DOHH2 (cell line): ENCODE results near the gene MYLK3.

ENCODE experiments used
- H3F3A ChIP-seq: fragments of 200-600 bp; sonication (generic), shearing (Covaris generic); 2 replicates; pipeline ENCODE4 v1.6.0; 2016; ENCODE audit warnings: antibody characterized with exemption, mild to moderate bottlenecking; ENCODE audit not compliant: control insufficient read depth, insufficient read depth
- H3K27ac ChIP-seq: fragments of 200-600 bp; sonication (generic); 2 replicates; pipeline ENCODE4 v1.5.1; 2014; ENCODE audit warnings: low read depth, mild to moderate bottlenecking, low read length, moderate library complexity
- H3K27me3 ChIP-seq: fragments of 200-600 bp; sonication (generic); 2 replicates; pipeline ENCODE4 v1.6.1; 2014; ENCODE audit warnings: mild to moderate bottlenecking, low read length, mixed read lengths; ENCODE audit not compliant: control insufficient read depth
- H3K36me3 ChIP-seq: fragments of 200-600 bp; sonication (generic); 2 replicates; pipeline ENCODE4 v1.6.1; 2014; ENCODE audit warnings: mild to moderate bottlenecking, low read length, moderate library complexity, mixed read lengths; ENCODE audit not compliant: control insufficient read depth
- H3K4me1 ChIP-seq: fragments of 200-600 bp; sonication (generic); 2 replicates; pipeline ENCODE4 v1.6.1; 2014; ENCODE audit warnings: mild to moderate bottlenecking, low read length, mixed read lengths; ENCODE audit not compliant: control insufficient read depth
- H3K4me2 ChIP-seq: fragments of 200-600 bp; sonication (generic); 2 replicates; pipeline ENCODE4 v1.6.0; 2014; ENCODE audit warnings: mild to moderate bottlenecking, low read length, moderate library complexity
- H3K4me3 ChIP-seq: fragments of 200-600 bp; sonication (generic); 2 replicates; pipeline ENCODE4 v1.5.1; 2014; ENCODE audit warnings: mild to moderate bottlenecking, low read length, mixed read lengths
- H3K79me2 ChIP-seq: fragments of 200-600 bp; sonication (generic); 2 replicates; pipeline ENCODE4 v1.6.1; 2014; ENCODE audit warnings: mild to moderate bottlenecking, low read length, mixed read lengths; ENCODE audit not compliant: control insufficient read depth
- H3K9me2 ChIP-seq: fragments of 200-600 bp; sonication (generic); replicated peaks from 2 replicates; pipeline ENCODE4 v1.6.1; 2014; ENCODE audit warnings: mild to moderate bottlenecking, low read length, mixed read lengths; ENCODE audit not compliant: control insufficient read depth
- H3K9me3 ChIP-seq: fragments of 200-600 bp; sonication (generic); 2 replicates; pipeline ENCODE4 v1.6.1; 2014; ENCODE audit warnings: antibody characterized with exemption, low read length, mixed read lengths; ENCODE audit not compliant: control insufficient read depth, insufficient read depth
- H4K20me1 ChIP-seq: fragments of 200-600 bp; sonication (generic); 2 replicates; pipeline ENCODE4 v1.6.0; 2014; ENCODE audit warnings: low read depth, mild to moderate bottlenecking, antibody characterized with exemption, low read length, moderate library complexity; ENCODE audit not compliant: control insufficient read depth, insufficient read depth
- CTCF ChIP-seq: fragments of 200-600 bp; sonication (generic); IDR thresholded peaks from one replicate; pipeline ENCODE4 v1.5.1; 2014; ENCODE audit warnings: antibody characterized with exemption, mild to moderate bottlenecking, low read depth, low read length; ENCODE audit not compliant: poor library complexity, severe bottlenecking
- EZH2phosphoT487 ChIP-seq: fragments of 200-600 bp; sonication (generic); IDR thresholded peaks from 2 replicates; pipeline ENCODE4 v1.6.1; 2017; ENCODE audit warnings: borderline replicate concordance, mild to moderate bottlenecking, antibody characterized with exemption, low read length, moderate library complexity, mixed read lengths

The MYLK3 gene

GRCh38 chr16:46793841-46794240 lies 45.7 kb upstream of the MYLK3 start:
- Histone ChIP-seq H3K9me3 (peaks cover 13% of the 10 kb centered on the region; the same call in 1 of the 2 replicates), H3K27me3 (no peaks in the 10 kb centered on the region), H3K9me2 (no peaks in the 10 kb centered on the region), H3K27ac (no peak overlapping the region), H3F3A (peaks cover 41% of the 10 kb centered on the region), H3K4me3 (no peak overlapping the region), H3K4me1 (peaks cover 42% of the 10 kb centered on the region), H3K79me2 (peaks cover 39% of the 10 kb centered on the region), H3K4me2 (no peak overlapping the region), H3K36me3 (peaks cover 43% of the 10 kb centered on the region), H4K20me1 (no peaks in the 10 kb centered on the region)
- TF ChIP-seq EZH2phosphoT487 (no peak), CTCF (no peak)

GRCh38 chr16:46790599-46791270 lies 42.6 kb upstream of the MYLK3 start:
- H3K36me3 ChIP-seq = peaks cover 23% of the 10 kb centered on the region
- TF ChIP-seq EZH2phosphoT487 (no peak), CTCF (no peak)
- H3K4me3 ChIP-seq = peak overlapping the region; percentile 87
- peaks cover 70% of the 10 kb centered on the region for H3K4me1 ChIP-seq
- no peaks in the 10 kb centered on the region for H3K27me3 ChIP-seq
- no peaks in the 10 kb centered on the region for H3K9me2 ChIP-seq
- H4K20me1 ChIP-seq = no peaks in the 10 kb centered on the region
- peak overlapping the region; percentile 98 for H3K27ac ChIP-seq
- peaks cover 36% of the 10 kb centered on the region for H3K79me2 ChIP-seq
- H3K9me3 ChIP-seq = peaks cover 10% of the 10 kb centered on the region; the same call in 1 of the 2 replicates
- peak overlapping the region; percentile 99 for H3K4me2 ChIP-seq
- H3F3A ChIP-seq = peaks cover 60% of the 10 kb centered on the region

- no peaks in the 10 kb centered on the region for H4K20me1 ChIP-seq
- peaks cover 28% of the 10 kb centered on the region for H3K79me2 ChIP-seq
- peaks cover 13% of the 10 kb centered on the region for H3K36me3 ChIP-seq
- H3K27ac ChIP-seq = peak overlapping the region; percentile 98
- peak overlapping the region; percentile 99 for H3K4me2 ChIP-seq
- TF ChIP-seq EZH2phosphoT487 (no peak), CTCF (no peak)
- H3K4me1 ChIP-seq = peaks cover 78% of the 10 kb centered on the region
- no peaks in the 10 kb centered on the region for H3K9me2 ChIP-seq
- H3K4me3 ChIP-seq = peak overlapping the region; percentile 87
- peaks cover 4% of the 10 kb centered on the region; the same call in 1 of the 2 replicates for H3K9me3 ChIP-seq
- H3K27me3 ChIP-seq = no peaks in the 10 kb centered on the region
- peaks cover 63% of the 10 kb centered on the region for H3F3A ChIP-seq
Measured at GRCh38 chr16:46789499-46790414, 41.6 kb upstream of the MYLK3 start.
